GM12878 (cell line): ENCODE data around the gene ACTG1.

Experiments
- CHD4 ChIP-seq: fragments of 200-600 bp; sonication (generic); IDR thresholded peaks from 2 replicates; pipeline ENCODE4 v1.6.1; 2016; ENCODE audit warnings: mild to moderate bottlenecking
- CTCF ChIP-seq, 3 experiments: IDR thresholded peaks in 2 of 3; conservative IDR thresholded peaks in 1 of 3; 2 replicates each; pipeline ENCODE4 v1.5.1; 2011; ENCODE audit warnings: low read depth in 3 of 3, low read length in 3 of 3, mild to moderate bottlenecking in 3 of 3, control low read depth in 2 of 3, moderate library complexity in 2 of 3, inconsistent platforms in 1 of 3, mixed read lengths in 1 of 3; ENCODE audit not compliant: control insufficient read depth in 2 of 3, insufficient read depth in 1 of 3; ENCODE audit errors: extremely low read depth in 1 of 3
- ESRRA ChIP-seq: IDR thresholded peaks from 2 replicates; pipeline ENCODE4 v1.6.1; 2012; ENCODE audit warnings: mild to moderate bottlenecking, low read length, improper control_type of control experiment
- MAX ChIP-seq: IDR thresholded peaks from 2 replicates; pipeline ENCODE4 v1.6.1; 2012; ENCODE audit warnings: low read depth, low read length, improper control_type of control experiment
- POLR2AphosphoS5 ChIP-seq: IDR thresholded peaks from 2 replicates; pipeline ENCODE4 v1.6.1; 2011; ENCODE audit warnings: mild to moderate bottlenecking, low read length, inconsistent platforms
- RAD21 ChIP-seq: IDR thresholded peaks from 2 replicates; pipeline ENCODE4 v1.6.1; 2011; ENCODE audit warnings: mild to moderate bottlenecking, low read depth, low read length, moderate library complexity; ENCODE audit not compliant: insufficient read depth
- SREBF2 ChIP-seq: IDR thresholded peaks from 2 replicates; pipeline ENCODE4 v1.6.1; 2012; ENCODE audit warnings: mild to moderate bottlenecking, low read length
- USF2 ChIP-seq: IDR thresholded peaks from 2 replicates; pipeline ENCODE4 v1.6.1; 2011; ENCODE audit warnings: low read depth, low read length, improper control_type of control experiment, borderline replicate concordance
- ZSCAN29 ChIP-seq: fragments of 450-650 bp; IDR thresholded peaks from 2 replicates; pipeline ENCODE4 v1.6.1; 2017; ENCODE audit warnings: mild to moderate bottlenecking, moderate library complexity

GRCh38 chr17:81473019-81473418 is 39.6 kb downstream of the ACTG1 start:
- no peak for TF ChIP-seq CTCF (IDR thresholded peaks at IDR 0.05 in 2 of 3, conservative IDR thresholded peaks at IDR 0.05 in 1 of 3; ENCODE audit: control insufficient read depth in 2 of 3, extremely low read depth in 1 of 3, insufficient read depth in 1 of 3, low read depth in 3 of 3, low read length in 3 of 3)
- no peak for TF ChIP-seq RAD21
- no peak for TF ChIP-seq ZSCAN29
- no peak for TF ChIP-seq CHD4
- TF ChIP-seq SREBF2: no peak
- no peak for TF ChIP-seq POLR2AphosphoS5
- TF ChIP-seq ESRRA: no peak
- TF ChIP-seq MAX: no peak
- TF ChIP-seq USF2: no peak
